BLaER1 (cell line): ENCODE results near the gene IPCEF1.

ENCODE experiments used
- H3K27ac ChIP-seq: shearing (Covaris generic); formaldehyde crosslinking; 2 replicates; pipeline ENCODE4 v1.8.1; 2022
- H3K27me3 ChIP-seq: shearing (Covaris generic); formaldehyde crosslinking; 2 replicates; pipeline ENCODE4 v1.8.1; 2022
- H3K36me3 ChIP-seq: shearing (Covaris generic); formaldehyde crosslinking; 2 replicates; pipeline ENCODE4 v1.8.1; 2022
- H3K4me1 ChIP-seq: shearing (Covaris generic); formaldehyde crosslinking; 2 replicates; pipeline ENCODE4 v1.8.1; 2022
- H3K4me2 ChIP-seq: shearing (Covaris generic); formaldehyde crosslinking; 2 replicates; pipeline ENCODE4 v1.8.1; 2022
- H3K4me3 ChIP-seq: shearing (Covaris generic); formaldehyde crosslinking; 2 replicates; pipeline ENCODE4 v1.8.1; 2022
- H3K9ac ChIP-seq: shearing (Covaris generic); formaldehyde crosslinking; 2 replicates; pipeline ENCODE4 v1.8.1; 2022
- H3K9me3 ChIP-seq: shearing (Covaris generic); formaldehyde crosslinking; 2 replicates; pipeline ENCODE4 v1.8.1; 2022
- H4K20me1 ChIP-seq: shearing (Covaris generic); formaldehyde crosslinking; 2 replicates; pipeline ENCODE4 v1.8.1; 2022
- Cebpa-rat ChIP-seq: shearing (Covaris generic); IDR thresholded peaks from 2 replicates; pipeline ENCODE4 v1.8.1; 2022

Gene IPCEF1

GRCh38 chr6:154359679-154360078 lies 3.1 kb upstream of the IPCEF1 start:
- Histone ChIP-seq H3K27ac (no peak overlapping the region), H3K9ac (no peak overlapping the region), H3K4me1 (peaks cover 67% of the 10 kb centered on the region), H3K4me2 (no peak overlapping the region), H4K20me1 (no peaks in the 10 kb centered on the region), H3K36me3 (no peaks in the 10 kb centered on the region), H3K27me3 (no peaks in the 10 kb centered on the region), H3K4me3 (no peak overlapping the region), H3K9me3 (no peaks in the 10 kb centered on the region; the same call in 1 of the 2 replicates)
- no peak for TF ChIP-seq Cebpa-rat

- Histone ChIP-seq H4K20me1 (no peaks in the 10 kb centered on the region), H3K9me3 (no peaks in the 10 kb centered on the region; the same call in 1 of the 2 replicates), H3K27me3 (no peaks in the 10 kb centered on the region), H3K4me2 (peak overlapping the region; percentile 20; the same call in 1 of the 2 replicates), H3K36me3 (no peaks in the 10 kb centered on the region), H3K4me1 (peaks cover 70% of the 10 kb centered on the region), H3K27ac (no peak overlapping the region), H3K9ac (no peak overlapping the region), H3K4me3 (no peak overlapping the region)
- TF ChIP-seq Cebpa-rat = no peak
Observed at GRCh38 chr6:154359161-154359574, 2.6 kb upstream of the IPCEF1 start.

GRCh38 chr6:154358019-154358545 lies 1.5 kb upstream of the IPCEF1 start:
- H3K9ac ChIP-seq = no peak overlapping the region
- H3K27me3 ChIP-seq = no peaks in the 10 kb centered on the region
- H3K4me3 ChIP-seq = no peak overlapping the region
- H4K20me1 ChIP-seq = no peaks in the 10 kb centered on the region
- peaks cover 67% of the 10 kb centered on the region for H3K4me1 ChIP-seq
- no peak for TF ChIP-seq Cebpa-rat
- no peak overlapping the region for H3K27ac ChIP-seq
- no peak overlapping the region for H3K4me2 ChIP-seq
- no peaks in the 10 kb centered on the region; the same call in 1 of the 2 replicates for H3K9me3 ChIP-seq
- no peaks in the 10 kb centered on the region for H3K36me3 ChIP-seq

GRCh38 chr6:154356113-154356512 lies 490 bp downstream of the IPCEF1 start:
- H3K4me3 ChIP-seq = no peak overlapping the region
- H3K27ac ChIP-seq = peak overlapping the region; percentile 74
- no peaks in the 10 kb centered on the region for H3K27me3 ChIP-seq
- peak overlapping the region; percentile 57 for H3K4me2 ChIP-seq
- TF ChIP-seq Cebpa-rat = no peak
- no peaks in the 10 kb centered on the region for H3K36me3 ChIP-seq
- H4K20me1 ChIP-seq = no peaks in the 10 kb centered on the region
- peaks cover 62% of the 10 kb centered on the region for H3K4me1 ChIP-seq
- no peaks in the 10 kb centered on the region; the same call in 1 of the 2 replicates for H3K9me3 ChIP-seq
- H3K9ac ChIP-seq = peak overlapping the region; percentile 42; the same call in 1 of the 2 replicates

- no peaks in the 10 kb centered on the region for H3K27me3 ChIP-seq
- H3K9me3 ChIP-seq = no peaks in the 10 kb centered on the region
- H3K27ac ChIP-seq = no peak overlapping the region
- H3K9ac ChIP-seq = no peak overlapping the region
- no peak overlapping the region for H3K4me3 ChIP-seq
- H4K20me1 ChIP-seq = no peaks in the 10 kb centered on the region
- H3K4me1 ChIP-seq = peaks cover 62% of the 10 kb centered on the region
- H3K36me3 ChIP-seq = no peaks in the 10 kb centered on the region
- TF ChIP-seq Cebpa-rat = no peak
- 0 out of 2 replicates have a peak overlapping the region, but pooled peaks have one; percentile 57 for H3K4me2 ChIP-seq
Observed at GRCh38 chr6:154354265-154354777, 2.3 kb downstream of the IPCEF1 start.

- Histone ChIP-seq H3K4me3 (no peak overlapping the region), H3K9ac (no peak overlapping the region), H3K4me2 (peak overlapping the region; percentile 60), H3K27me3 (no peaks in the 10 kb centered on the region), H3K9me3 (no peaks in the 10 kb centered on the region), H3K27ac (peak overlapping the region; percentile 43; the same call in 1 of the 2 replicates), H3K4me1 (peaks cover 56% of the 10 kb centered on the region), H3K36me3 (no peaks in the 10 kb centered on the region), H4K20me1 (no peaks in the 10 kb centered on the region)
- no peak for TF ChIP-seq Cebpa-rat
Observed at GRCh38 chr6:154353626-154354025, 3.0 kb downstream of the IPCEF1 start.

GRCh38 chr6:154352898-154353585 lies 3.6 kb downstream of the IPCEF1 start:
- peaks cover 56% of the 10 kb centered on the region for H3K4me1 ChIP-seq
- H3K27me3 ChIP-seq = no peaks in the 10 kb centered on the region
- H3K9me3 ChIP-seq = no peaks in the 10 kb centered on the region
- H3K27ac ChIP-seq = peak overlapping the region; percentile 43; the same call in 1 of the 2 replicates
- H4K20me1 ChIP-seq = no peaks in the 10 kb centered on the region
- no peak overlapping the region for H3K9ac ChIP-seq
- H3K36me3 ChIP-seq = no peaks in the 10 kb centered on the region
- peak overlapping the region; percentile 60 for H3K4me2 ChIP-seq
- TF ChIP-seq Cebpa-rat = no peak
- H3K4me3 ChIP-seq = no peak overlapping the region

GRCh38 chr6:154350293-154350692 lies 6.3 kb downstream of the IPCEF1 start:
- no peak overlapping the region for H3K9ac ChIP-seq
- no peaks in the 10 kb centered on the region for H4K20me1 ChIP-seq
- peaks cover 13% of the 10 kb centered on the region for H3K9me3 ChIP-seq
- H3K4me1 ChIP-seq = peaks cover 36% of the 10 kb centered on the region
- no peak overlapping the region for H3K27ac ChIP-seq
- no peaks in the 10 kb centered on the region for H3K36me3 ChIP-seq
- no peak overlapping the region for H3K4me3 ChIP-seq
- H3K4me2 ChIP-seq = no peak overlapping the region
- TF ChIP-seq Cebpa-rat = no peak
- H3K27me3 ChIP-seq = no peaks in the 10 kb centered on the region

- H3K9ac ChIP-seq = no peak overlapping the region
- no peak overlapping the region for H3K4me3 ChIP-seq
- no peak overlapping the region for H3K27ac ChIP-seq
- H3K36me3 ChIP-seq = no peaks in the 10 kb centered on the region
- H4K20me1 ChIP-seq = no peaks in the 10 kb centered on the region
- H3K9me3 ChIP-seq = peaks cover 13% of the 10 kb centered on the region
- peaks cover 20% of the 10 kb centered on the region for H3K4me1 ChIP-seq
- no peaks in the 10 kb centered on the region for H3K27me3 ChIP-seq
- H3K4me2 ChIP-seq = no peak overlapping the region
- no peak for TF ChIP-seq Cebpa-rat
Observed at GRCh38 chr6:154347981-154348380, 8.6 kb downstream of the IPCEF1 start.

GRCh38 chr6:154345811-154346210 lies 10.8 kb downstream of the IPCEF1 start:
- Histone ChIP-seq H3K4me3 (no peak overlapping the region), H3K4me1 (0 out of 2 replicates have a peak, but pooled peaks cover 4% of the 10 kb centered on the region), H3K9ac (no peak overlapping the region), H3K4me2 (no peak overlapping the region), H4K20me1 (no peaks in the 10 kb centered on the region), H3K27me3 (no peaks in the 10 kb centered on the region), H3K36me3 (no peaks in the 10 kb centered on the region), H3K9me3 (peaks cover 13% of the 10 kb centered on the region), H3K27ac (no peak overlapping the region)
- TF ChIP-seq Cebpa-rat = no peak
